KOPT-K1 (cell line): ENCODE data around the gene POLR2A.

Source experiments
- H3K27ac ChIP-seq: fragments of 200-600 bp; sonication (generic); 2 replicates; pipeline ENCODE4 v1.5.1; 2016; ENCODE audit warnings: antibody characterized with exemption, mild to moderate bottlenecking, low read depth, low read length; ENCODE audit not compliant: poor library complexity, severe bottlenecking
- H3K36me3 ChIP-seq: fragments of 200-600 bp; sonication (generic); 2 replicates; pipeline ENCODE4 v1.5.1; 2017; ENCODE audit warnings: antibody characterized with exemption, mild to moderate bottlenecking, low read length, moderate library complexity; ENCODE audit not compliant: insufficient read depth
- H3K9me3 ChIP-seq: fragments of 200-600 bp; sonication (generic); 2 replicates; pipeline ENCODE4 v1.5.1; 2017; ENCODE audit warnings: antibody characterized with exemption, low read length, mild to moderate bottlenecking; ENCODE audit not compliant: insufficient read depth, poor library complexity, severe bottlenecking

Gene POLR2A

GRCh38 chr17:7444682-7445618 lies 39.2 kb upstream of the POLR2A start, which contains the start of gene CHRNB1:
Gene CHRNB1 (plus strand): TSS chr17:7445061. CDS start chr17:7445128, 67 bp downstream.
- H3K36me3 ChIP-seq = no peaks in the 10 kb centered on the region
- H3K27ac ChIP-seq = no peak within 1 kb of the TSS
- no peaks in the 10 kb centered on the region for H3K9me3 ChIP-seq

- Histone ChIP-seq H3K36me3 (no peaks in the 10 kb centered on the region), H3K27ac (no peak overlapping the region), H3K9me3 (no peaks in the 10 kb centered on the region)
Observed at GRCh38 chr17:7445619-7445968, 38.6 kb upstream of the POLR2A start.

GRCh38 chr17:7448461-7448860 lies 35.7 kb upstream of the POLR2A start:
- no peaks in the 10 kb centered on the region for H3K9me3 ChIP-seq
- no peaks in the 10 kb centered on the region for H3K36me3 ChIP-seq
- no peak overlapping the region for H3K27ac ChIP-seq

GRCh38 chr17:7459961-7460545 lies 24.1 kb upstream of the POLR2A start:
- Histone ChIP-seq H3K36me3 (peaks cover 33% of the 10 kb centered on the region), H3K9me3 (no peaks in the 10 kb centered on the region), H3K27ac (no peak overlapping the region)

GRCh38 chr17:7460850-7461660 lies 23.1 kb upstream of the POLR2A start:
- Histone ChIP-seq H3K9me3 (no peaks in the 10 kb centered on the region), H3K27ac (no peak overlapping the region), H3K36me3 (peaks cover 39% of the 10 kb centered on the region)

- no peaks in the 10 kb centered on the region for H3K9me3 ChIP-seq
- no peak overlapping the region for H3K27ac ChIP-seq
- peaks cover 50% of the 10 kb centered on the region for H3K36me3 ChIP-seq
Observed at GRCh38 chr17:7462474-7463371, 21.4 kb upstream of the POLR2A start.

GRCh38 chr17:7463372-7463846 lies 20.8 kb upstream of the POLR2A start:
- no peak overlapping the region for H3K27ac ChIP-seq
- no peaks in the 10 kb centered on the region for H3K9me3 ChIP-seq
- peaks cover 50% of the 10 kb centered on the region for H3K36me3 ChIP-seq

- H3K36me3 ChIP-seq = peaks cover 50% of the 10 kb centered on the region
- H3K9me3 ChIP-seq = no peaks in the 10 kb centered on the region
- H3K27ac ChIP-seq = no peak overlapping the region
Observed at GRCh38 chr17:7464081-7464480, 20.1 kb upstream of the POLR2A start.

- Histone ChIP-seq H3K9me3 (no peaks in the 10 kb centered on the region), H3K27ac (no peak overlapping the region), H3K36me3 (peaks cover 48% of the 10 kb centered on the region)
Observed at GRCh38 chr17:7465597-7466275, 18.4 kb upstream of the POLR2A start.

- H3K9me3 ChIP-seq = no peaks in the 10 kb centered on the region
- peaks cover 43% of the 10 kb centered on the region for H3K36me3 ChIP-seq
- peak overlapping the region; percentile 36 for H3K27ac ChIP-seq
Observed at GRCh38 chr17:7466318-7466638, 17.9 kb upstream of the POLR2A start.

GRCh38 chr17:7466639-7467341 lies 17.4 kb upstream of the POLR2A start:
- Histone ChIP-seq H3K36me3 (peaks cover 39% of the 10 kb centered on the region), H3K9me3 (no peaks in the 10 kb centered on the region), H3K27ac (peak overlapping the region; percentile 36)

GRCh38 chr17:7467498-7467897 lies 16.7 kb upstream of the POLR2A start:
- H3K27ac ChIP-seq = peak overlapping the region; percentile 36
- peaks cover 34% of the 10 kb centered on the region for H3K36me3 ChIP-seq
- no peaks in the 10 kb centered on the region for H3K9me3 ChIP-seq

GRCh38 chr17:7468290-7468689 lies 15.9 kb upstream of the POLR2A start:
- Histone ChIP-seq H3K9me3 (no peaks in the 10 kb centered on the region), H3K36me3 (peaks cover 26% of the 10 kb centered on the region), H3K27ac (no peak overlapping the region)
